Neural cell (in vitro differentiated cells): ENCODE measurements around the gene WFDC2.

Experiments used
- CTCF ChIP-seq: fragments of 450-650 bp; IDR thresholded peaks from 2 replicates; pipeline ENCODE4 v1.5.1; 2014; ENCODE audit warnings: antibody characterized with exemption, mild to moderate bottlenecking, moderate library complexity; ENCODE audit not compliant: poor library complexity, severe bottlenecking
- EP300 ChIP-seq: fragments of 450-650 bp; conservative IDR thresholded peaks from 2 replicates; pipeline ENCODE4 v1.6.1; 2014; ENCODE audit warnings: antibody characterized with exemption, mild to moderate bottlenecking, moderate library complexity; ENCODE audit not compliant: poor library complexity, severe bottlenecking
- EZH2 ChIP-seq: fragments of 200-600, 300-800 bp; shearing (Covaris generic), sonication (generic); IDR thresholded peaks from 2 replicates; pipeline ENCODE4 v1.6.1; 2014; ENCODE audit warnings: antibody characterized with exemption, low read length, borderline replicate concordance, mild to moderate bottlenecking; ENCODE audit not compliant: insufficient read depth, poor library complexity, severe bottlenecking
- MXI1 ChIP-seq: fragments of 450-650 bp; conservative IDR thresholded peaks from 2 replicates; pipeline ENCODE4 v1.6.1; 2014; ENCODE audit warnings: antibody characterized with exemption, mild to moderate bottlenecking; ENCODE audit not compliant: poor library complexity, severe bottlenecking
- POLR2AphosphoS5 ChIP-seq: IDR thresholded peaks from 2 replicates; pipeline ENCODE4 v1.6.1; 2012
- RAD21 ChIP-seq: fragments of 450-650 bp; conservative IDR thresholded peaks from 2 replicates; pipeline ENCODE4 v1.6.1; 2014; ENCODE audit warnings: antibody characterized with exemption, mild to moderate bottlenecking, moderate library complexity
- REST ChIP-seq: IDR thresholded peaks from 2 replicates; pipeline ENCODE4 v1.6.1; 2012; ENCODE audit warnings: borderline replicate concordance
- SMC3 ChIP-seq: fragments of 450-650 bp; conservative IDR thresholded peaks from 2 replicates; pipeline ENCODE4 v1.6.1; 2014; ENCODE audit warnings: antibody characterized with exemption, mild to moderate bottlenecking, moderate library complexity; ENCODE audit not compliant: poor library complexity
- TAF1 ChIP-seq: IDR thresholded peaks from 2 replicates; pipeline ENCODE4 v1.6.1; 2012; ENCODE audit warnings: low read depth

DNA sequence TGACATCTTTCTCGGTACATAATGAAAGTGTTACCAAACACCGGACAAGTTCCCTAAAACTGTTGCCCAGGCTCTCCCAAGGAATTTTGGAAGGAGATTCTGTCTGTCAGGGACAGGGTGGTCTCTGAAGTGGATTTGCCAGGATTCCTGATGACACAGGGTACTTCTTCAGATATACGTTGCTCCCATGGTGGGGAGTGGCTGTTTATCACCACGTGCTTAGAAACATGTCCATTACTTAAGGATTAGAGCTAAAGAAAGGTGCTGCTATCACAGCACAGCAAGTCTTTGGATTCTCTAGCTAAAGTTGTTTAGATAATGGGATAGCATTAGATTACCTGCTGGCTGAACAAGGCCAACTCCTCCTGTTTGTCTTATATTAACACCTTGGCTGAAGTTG is 39.5 kb downstream of the WFDC2 start:
- TF ChIP-seq CTCF (no peak), EZH2 (no peak), RAD21 (no peak), MXI1 (no peak), TAF1 (no peak), REST (no peak), POLR2AphosphoS5 (no peak), SMC3 (no peak), EP300 (no peak)
